GM12875 (cell line): Measurements from ENCODE around the gene ICAM1.

Experiments
- H3K4me3 ChIP-seq: one replicate; pipeline ENCODE4 v1.5.1; 2011; ENCODE audit warnings: low read depth, low read length, control low read depth
- TF ChIP-seq, protein P1 (sequence below): IDR thresholded peaks from 2 replicates; pipeline ENCODE4 v1.5.1; 2011; ENCODE audit warnings: low read depth, mild to moderate bottlenecking, control low read depth, inconsistent platforms, low read length, moderate library complexity, borderline replicate concordance; ENCODE audit not compliant: insufficient read depth

Gene ICAM1

GRCh38 chr19:10332965-10333757, 62.2 kb downstream of the ICAM1 start, which contains the start of gene RAVER1:
TSS of gene RAVER1 (minus strand) at chr19:10333529. CDS start at chr19:10333507, 22 bp downstream.
- TF ChIP-seq, protein P1, sequence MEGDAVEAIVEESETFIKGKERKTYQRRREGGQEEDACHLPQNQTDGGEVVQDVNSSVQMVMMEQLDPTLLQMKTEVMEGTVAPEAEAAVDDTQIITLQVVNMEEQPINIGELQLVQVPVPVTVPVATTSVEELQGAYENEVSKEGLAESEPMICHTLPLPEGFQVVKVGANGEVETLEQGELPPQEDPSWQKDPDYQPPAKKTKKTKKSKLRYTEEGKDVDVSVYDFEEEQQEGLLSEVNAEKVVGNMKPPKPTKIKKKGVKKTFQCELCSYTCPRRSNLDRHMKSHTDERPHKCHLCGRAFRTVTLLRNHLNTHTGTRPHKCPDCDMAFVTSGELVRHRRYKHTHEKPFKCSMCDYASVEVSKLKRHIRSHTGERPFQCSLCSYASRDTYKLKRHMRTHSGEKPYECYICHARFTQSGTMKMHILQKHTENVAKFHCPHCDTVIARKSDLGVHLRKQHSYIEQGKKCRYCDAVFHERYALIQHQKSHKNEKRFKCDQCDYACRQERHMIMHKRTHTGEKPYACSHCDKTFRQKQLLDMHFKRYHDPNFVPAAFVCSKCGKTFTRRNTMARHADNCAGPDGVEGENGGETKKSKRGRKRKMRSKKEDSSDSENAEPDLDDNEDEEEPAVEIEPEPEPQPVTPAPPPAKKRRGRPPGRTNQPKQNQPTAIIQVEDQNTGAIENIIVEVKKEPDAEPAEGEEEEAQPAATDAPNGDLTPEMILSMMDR = no peak
- H3K4me3 ChIP-seq = peak within 1 kb of the TSS; percentile 64

DNA sequence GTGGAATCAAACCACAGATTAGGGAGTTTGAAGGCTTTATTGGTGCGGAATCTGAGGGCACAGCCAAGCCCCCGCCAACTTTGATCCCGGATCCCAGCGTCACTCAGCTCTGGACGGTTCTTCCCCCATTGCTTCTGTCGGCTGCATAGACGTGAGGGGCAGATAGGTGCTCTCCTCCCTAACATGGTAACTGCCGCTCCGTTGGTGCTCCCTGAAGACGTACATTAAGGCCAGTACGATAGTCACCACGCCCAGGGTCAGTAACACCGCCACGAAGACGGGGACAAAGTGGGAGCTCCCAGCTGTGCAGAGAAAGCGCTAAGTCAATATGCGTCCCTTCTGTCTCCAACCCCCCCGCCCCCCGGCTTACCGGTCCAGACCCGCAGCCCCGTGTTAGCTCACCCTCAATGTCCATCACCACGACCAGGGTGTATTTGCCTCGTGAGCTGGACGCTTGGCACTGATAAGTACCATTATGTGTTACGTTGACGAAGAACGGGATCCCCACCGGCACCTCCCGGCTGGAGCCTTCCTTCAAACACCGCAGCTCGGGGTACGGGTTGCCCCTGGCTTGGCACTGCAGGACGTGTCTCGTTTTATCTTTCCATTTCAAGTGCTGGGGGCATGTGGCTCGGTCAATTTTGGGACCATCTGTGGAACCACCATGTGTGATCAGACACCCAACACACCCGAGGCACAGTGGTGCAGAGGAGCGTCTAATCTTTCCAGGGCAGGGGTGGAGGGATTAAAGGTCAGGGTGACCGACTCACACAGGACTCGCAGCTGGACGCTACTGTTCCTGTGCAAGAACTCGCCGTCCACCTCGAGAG, 63.1 kb downstream of the ICAM1 start:
- peak overlapping the region; percentile 64 for H3K4me3 ChIP-seq
- TF ChIP-seq, protein P1 = no peak

- TF ChIP-seq, protein P1 = no peak
- no peak overlapping the region for H3K4me3 ChIP-seq
Measured at GRCh38 chr19:10334588-10335351, 63.9 kb downstream of the ICAM1 start.

DNA sequence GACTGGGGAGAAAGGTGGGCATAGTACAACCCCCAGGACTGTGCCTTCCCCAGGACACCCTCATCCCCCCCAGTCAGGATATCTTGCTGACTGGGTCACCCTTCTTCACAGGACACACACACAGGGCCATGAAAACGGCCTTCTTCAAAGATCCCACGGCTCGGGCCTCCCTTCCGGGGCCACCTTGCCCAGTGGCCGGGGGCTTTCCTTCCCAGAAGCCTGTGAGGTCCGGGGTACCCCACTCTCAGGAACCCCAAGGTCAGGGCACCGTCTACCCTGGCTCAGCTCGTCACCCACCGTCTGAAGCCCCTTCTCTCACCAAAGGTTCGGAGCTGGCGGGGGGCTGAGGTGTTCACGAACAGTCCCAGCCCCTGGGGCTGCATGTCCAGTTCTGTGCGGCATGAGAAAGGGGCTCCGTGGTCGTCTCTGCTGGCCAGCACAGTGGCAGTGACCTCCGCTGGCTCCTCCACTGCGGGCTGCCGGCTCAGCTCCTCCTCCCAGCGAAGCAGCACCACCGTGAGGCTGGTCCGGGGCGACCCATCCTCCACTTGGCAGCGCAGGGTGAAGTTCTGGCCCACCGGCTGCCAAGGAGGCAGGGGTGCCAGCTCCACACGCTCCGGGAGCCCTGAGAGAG, 64.5 kb downstream of the ICAM1 start:
- H3K4me3 ChIP-seq = no peak overlapping the region
- TF ChIP-seq, protein P1 = no peak
